NOMO-1 treated with DMSO at 0.1 percent for 48 hours (cell line): ENCODE measurements around the gene ZDHHC4.

Experiments
- DNase-seq: peaks from one replicate; lab custom pipeline; 2025; ENCODE audit not compliant: unreplicated experiment; lab: John Stamatoyannopoulos, UW

The ZDHHC4 gene

GRCh38 chr7:6577369-6578113, at the start of gene ZDHHC4:
Gene ZDHHC4, plus strand, starts transcription at chr7:6577454. Its CDS starts 3,108 bp downstream, at chr7:6580562.
- DNase-seq, result peak; percentile 83

GRCh38 chr7:6528401-6529130, 48.7 kb upstream of the ZDHHC4 start:
- no peak for DNase-seq

- no peak for DNase-seq
These were observed 47.6 kb upstream of the ZDHHC4 start for GRCh38 chr7:6529643-6530042.

GRCh38 chr7:6530626-6531491, 46.4 kb upstream of the ZDHHC4 start:
- DNase-seq, result no peak

GRCh38 chr7:6531492-6532279, 45.6 kb upstream of the ZDHHC4 start:
- DNase-seq, result no peak

- no peak for DNase-seq
These were observed 44.7 kb upstream of the ZDHHC4 start for GRCh38 chr7:6532516-6532915.

- DNase-seq, result no peak
These were observed 43.3 kb upstream of the ZDHHC4 start for GRCh38 chr7:6533893-6534495.

- DNase-seq, result no peak
These were observed 40.7 kb upstream of the ZDHHC4 start for GRCh38 chr7:6536262-6537260.

GRCh38 chr7:6542368-6542767, 34.9 kb upstream of the ZDHHC4 start:
- DNase-seq, result no peak

- peak; percentile 56 for DNase-seq
These were observed 31.7 kb upstream of the ZDHHC4 start for GRCh38 chr7:6545398-6546126.

- DNase-seq, result peak; percentile 16
These were observed 30.6 kb upstream of the ZDHHC4 start for GRCh38 chr7:6546498-6547251.

- no peak for DNase-seq
These were observed 29.9 kb upstream of the ZDHHC4 start for GRCh38 chr7:6547400-6547799.

GRCh38 chr7:6551016-6551511, 26.2 kb upstream of the ZDHHC4 start, which contains the start of gene GRID2IP:
Gene GRID2IP, minus strand, starts transcription at chr7:6551461. Its CDS starts 25 bp downstream, at chr7:6551436.
- DNase-seq, result no peak

GRCh38 chr7:6553448-6554044, 23.7 kb upstream of the ZDHHC4 start:
- no peak for DNase-seq

GRCh38 chr7:6554848-6555247, 22.4 kb upstream of the ZDHHC4 start:
- no peak for DNase-seq

GRCh38 chr7:6556196-6556595, 21.1 kb upstream of the ZDHHC4 start:
- DNase-seq, result no peak

- DNase-seq, result peak; percentile 12
These were observed 18.4 kb upstream of the ZDHHC4 start for GRCh38 chr7:6558837-6559236.
